GM19035 (cell line): ENCODE measurements around the gene NHLRC2.
"Not testable (repeated sequence)": the region's sequence is repeated elsewhere in the genome, so short reads cannot be mapped to it uniquely, and the experiment has no call there.

Experiments used
- ATAC-seq: cut with Tn5 transposase; IDR thresholded peaks from one replicate; pipeline ENCODE4 v1.9.1; 2021; ENCODE audit not compliant: unreplicated experiment

NHLRC2 gene

DNA sequence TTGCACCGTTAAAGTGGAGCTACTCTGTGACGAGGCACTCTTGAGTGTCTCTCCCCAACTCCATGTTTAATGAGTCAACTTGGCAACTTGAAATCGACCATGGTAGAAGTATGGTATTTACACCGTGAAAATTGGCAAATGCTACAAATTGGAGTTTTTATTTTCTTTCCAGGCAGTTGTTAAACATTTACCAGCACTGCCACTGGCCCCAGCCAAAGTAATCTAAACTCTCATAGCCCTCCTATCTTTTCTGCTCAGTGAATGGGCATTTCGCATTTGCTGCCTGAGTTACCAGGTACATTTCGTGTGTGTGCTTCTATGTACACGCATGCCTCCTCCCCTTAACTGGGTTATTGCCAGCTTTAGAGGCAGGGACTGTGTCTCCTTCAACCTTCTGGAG, 83.3 kb downstream of the NHLRC2 start:
- no peak for ATAC-seq

- ATAC-seq = no peak
Observed at GRCh38 chr10:113939212-113939860, 84.9 kb downstream of the NHLRC2 start.

DNA sequence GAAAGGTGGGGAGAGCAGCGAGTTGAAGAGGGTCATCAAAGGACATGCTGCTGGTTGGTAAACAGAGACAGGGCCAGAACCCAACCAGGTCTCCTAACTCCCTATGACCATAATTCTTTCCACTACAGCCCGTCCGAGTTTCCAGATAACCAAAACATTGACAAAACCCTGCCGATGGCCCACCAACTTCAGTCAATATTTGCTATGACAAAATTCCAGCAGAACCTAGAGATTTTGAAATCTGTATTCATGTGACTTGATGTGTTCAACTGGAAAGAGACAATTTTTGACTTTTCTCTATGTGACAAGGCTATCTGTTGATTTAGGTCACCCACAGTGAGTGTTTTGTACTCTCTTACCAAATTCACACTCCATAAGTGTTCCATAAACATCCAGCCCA, 86.7 kb downstream of the NHLRC2 start:
- no peak for ATAC-seq

GRCh38 chr10:113943196-113943595, 88.7 kb downstream of the NHLRC2 start:
- ATAC-seq = not testable (repeated sequence)

- ATAC-seq = no peak
Observed at GRCh38 chr10:113945075-113945686, 90.7 kb downstream of the NHLRC2 start.

DNA sequence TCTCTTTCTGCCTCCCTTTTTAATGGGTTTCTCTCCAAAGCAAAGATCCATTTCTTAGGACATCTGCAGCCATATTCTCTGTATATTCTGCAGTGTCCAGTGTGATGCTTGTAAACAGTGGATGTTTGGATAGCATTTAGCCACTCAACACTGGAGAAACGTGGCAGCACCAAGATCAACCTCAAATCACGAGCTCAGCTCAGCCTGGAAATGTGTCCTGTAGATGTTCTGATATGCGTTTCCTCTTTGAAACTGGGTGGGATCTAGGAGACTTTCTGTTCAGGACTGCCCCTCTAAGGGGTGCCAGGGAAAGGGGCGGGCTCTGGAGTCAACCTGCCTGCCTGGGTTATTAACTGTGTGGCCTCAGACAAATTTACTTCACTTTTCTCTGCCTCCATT, 91.2 kb downstream of the NHLRC2 start:
- no peak for ATAC-seq

DNA sequence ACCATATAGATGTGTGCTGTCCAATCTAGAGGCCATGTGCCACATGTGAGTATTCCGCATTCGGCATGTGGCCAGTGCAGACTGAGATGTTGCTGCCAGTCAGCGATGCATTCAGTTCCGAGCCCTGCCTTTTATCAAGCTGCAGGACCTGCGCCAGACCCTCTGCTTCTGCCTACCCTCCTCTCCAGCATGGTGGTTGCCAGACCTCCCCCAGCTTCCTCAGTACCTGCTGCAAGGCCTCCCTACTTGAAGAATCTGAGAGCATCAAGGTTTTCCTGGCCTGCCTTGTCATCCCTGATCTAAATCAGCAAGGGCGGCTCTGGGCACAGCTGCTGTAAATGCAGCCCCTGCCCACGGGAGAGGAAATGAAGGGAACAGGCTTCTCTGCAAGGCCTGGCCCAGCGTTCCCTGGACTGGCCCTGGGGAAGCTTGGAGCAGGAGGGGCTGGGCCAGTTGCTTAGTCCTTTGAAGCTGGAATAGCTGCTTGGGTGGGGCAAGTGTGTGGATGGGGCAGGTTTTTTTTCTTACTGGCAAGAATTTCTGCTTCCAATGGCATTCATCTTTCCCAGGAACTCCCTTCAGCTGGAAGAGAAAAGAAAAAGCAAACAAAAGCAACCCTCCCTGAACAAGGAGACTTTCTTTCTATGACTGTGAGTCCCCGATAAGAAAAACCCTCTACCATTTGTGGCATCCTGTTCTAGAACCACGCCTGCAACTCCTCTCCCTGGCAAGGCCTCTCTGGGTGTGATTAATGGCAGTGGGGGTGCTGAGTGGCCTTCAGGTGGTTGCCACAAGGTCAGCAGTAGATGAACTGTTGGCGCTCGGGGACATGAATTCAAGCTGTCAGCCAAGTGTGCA, 93.0 kb downstream of the NHLRC2 start:
- ATAC-seq = no peak

- ATAC-seq = no peak
Observed at GRCh38 chr10:113948048-113948447, 93.6 kb downstream of the NHLRC2 start.

GRCh38 chr10:113950268-113950667, 95.8 kb downstream of the NHLRC2 start:
- no peak for ATAC-seq

DNA sequence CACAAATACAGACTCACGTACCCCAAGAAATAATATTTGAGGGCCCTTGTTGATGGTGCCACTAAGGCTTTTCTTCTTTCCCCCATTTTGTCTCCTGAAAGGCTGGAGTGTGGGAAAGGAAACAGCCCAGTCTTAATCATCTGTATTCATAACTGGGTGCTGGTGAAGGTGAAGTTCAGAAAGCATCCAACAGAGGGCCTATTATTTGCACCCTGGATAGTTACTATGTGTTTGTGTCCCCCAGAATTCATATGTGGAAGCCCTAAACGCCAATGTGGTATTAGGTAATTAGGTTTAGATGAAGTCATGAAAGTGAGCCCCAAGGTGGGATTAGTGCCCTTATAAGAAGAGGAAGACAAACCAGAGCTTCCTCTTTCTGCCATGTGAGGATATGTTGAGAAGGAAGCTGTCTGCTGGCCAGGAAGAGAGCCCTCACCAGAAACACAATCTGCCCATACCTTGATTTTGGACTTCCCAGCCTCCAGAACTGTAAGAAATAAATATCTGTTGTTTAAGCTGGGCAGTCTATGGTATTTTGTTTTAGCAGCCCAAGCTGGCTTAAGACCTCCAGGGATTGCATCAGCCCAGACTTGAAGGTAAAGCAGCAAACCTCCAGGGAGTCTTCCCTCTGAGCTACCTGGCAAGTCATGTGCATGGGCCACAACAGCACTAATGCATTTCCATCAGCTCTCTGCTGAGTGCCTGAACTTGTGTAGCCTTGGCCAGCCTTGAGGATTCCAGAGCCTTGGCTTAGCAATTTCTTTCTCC, 99.2 kb downstream of the NHLRC2 start:
- no peak for ATAC-seq

GRCh38 chr10:113954409-113954808, 99.9 kb downstream of the NHLRC2 start:
- ATAC-seq = no peak

- no peak for ATAC-seq
Observed at GRCh38 chr10:113957013-113957412, 102.6 kb downstream of the NHLRC2 start.

DNA sequence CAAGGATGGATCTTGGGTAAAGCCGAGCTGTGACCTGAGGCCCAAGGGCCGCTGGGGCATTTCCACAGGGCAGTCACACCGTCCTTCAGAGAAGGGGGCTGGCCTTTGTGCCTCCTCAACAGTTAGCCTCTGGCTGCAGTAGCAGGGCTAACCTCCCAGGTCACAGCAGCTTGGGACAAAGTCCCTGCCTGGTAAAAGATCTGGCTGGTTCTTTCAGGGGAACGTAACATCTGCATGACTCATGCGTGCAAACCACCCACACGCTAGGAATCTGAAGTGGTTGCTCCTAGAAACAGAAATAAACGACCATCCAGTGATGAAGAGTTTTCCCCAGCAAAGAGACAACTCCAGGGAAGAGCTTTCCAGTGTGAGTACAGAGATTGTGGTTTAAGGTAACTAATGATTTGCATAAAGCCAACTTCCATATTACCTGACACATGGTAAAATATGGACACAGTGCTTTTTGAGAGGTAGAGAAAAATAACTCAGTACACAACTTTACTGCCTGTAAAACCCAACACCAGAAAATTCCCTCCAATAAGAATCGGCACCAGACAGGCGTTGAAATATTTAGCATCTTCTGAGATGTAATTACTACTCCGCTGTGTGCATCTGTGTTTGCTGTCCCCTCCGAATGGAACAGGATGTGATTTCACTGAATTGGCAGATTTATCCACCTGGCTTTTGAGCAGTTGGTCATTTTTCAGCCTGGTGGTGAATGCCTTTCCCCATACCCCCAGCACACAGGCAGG, 104.3 kb downstream of the NHLRC2 start:
- no peak for ATAC-seq

- peak; percentile 41 for ATAC-seq
Observed at GRCh38 chr10:113959383-113959760, 104.9 kb downstream of the NHLRC2 start.

DNA sequence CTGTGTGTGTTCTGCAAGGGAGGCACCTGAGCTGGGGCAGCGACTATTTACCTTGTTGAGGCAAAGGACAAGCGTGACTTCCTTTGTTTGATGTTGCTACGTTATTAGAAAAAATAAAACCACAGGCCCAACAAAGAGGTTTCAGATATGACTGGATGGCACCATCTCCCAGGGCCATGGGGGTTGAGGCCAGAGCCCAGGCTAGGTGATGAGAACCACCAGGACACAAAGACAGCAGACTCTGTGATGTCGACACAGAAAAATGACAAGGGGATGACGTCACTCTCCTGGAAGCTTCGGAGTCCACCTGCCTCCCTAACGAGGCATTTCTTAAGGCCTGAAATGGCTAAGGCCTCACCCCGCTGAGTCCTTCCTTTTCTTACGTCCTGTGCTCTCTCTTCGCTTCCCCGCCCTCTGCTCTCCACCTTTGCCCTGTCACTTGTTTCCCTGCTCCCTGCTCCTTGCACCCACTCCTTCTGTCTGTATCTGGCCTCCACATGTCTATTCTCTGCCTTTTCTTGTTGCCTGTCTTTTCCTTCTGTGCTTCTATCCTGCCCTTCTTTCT, 106.2 kb downstream of the NHLRC2 start:
- ATAC-seq = peak; percentile 50

- ATAC-seq = peak; percentile 57
Observed at GRCh38 chr10:113961182-113962031, 106.9 kb downstream of the NHLRC2 start.

DNA sequence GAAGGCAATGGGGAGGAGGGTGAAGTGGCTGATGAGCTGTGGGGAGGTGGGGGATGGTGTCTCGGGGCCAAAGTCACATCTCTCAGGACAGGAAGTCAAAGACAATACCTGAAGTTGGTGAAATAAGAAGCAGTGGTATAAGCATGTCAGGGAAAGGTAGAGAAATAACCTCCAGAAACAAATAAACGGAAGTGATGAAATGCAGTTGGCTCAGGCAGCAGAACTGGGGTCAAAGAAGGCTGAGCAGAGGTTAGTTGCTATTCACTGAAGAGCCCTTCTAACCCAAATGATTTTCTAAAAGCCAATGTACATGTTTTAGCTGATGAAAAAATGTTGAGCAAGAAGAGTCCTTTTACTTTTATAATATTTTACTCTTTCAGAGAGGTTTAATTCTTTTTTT, 110.6 kb downstream of the NHLRC2 start:
- ATAC-seq = no peak

DNA sequence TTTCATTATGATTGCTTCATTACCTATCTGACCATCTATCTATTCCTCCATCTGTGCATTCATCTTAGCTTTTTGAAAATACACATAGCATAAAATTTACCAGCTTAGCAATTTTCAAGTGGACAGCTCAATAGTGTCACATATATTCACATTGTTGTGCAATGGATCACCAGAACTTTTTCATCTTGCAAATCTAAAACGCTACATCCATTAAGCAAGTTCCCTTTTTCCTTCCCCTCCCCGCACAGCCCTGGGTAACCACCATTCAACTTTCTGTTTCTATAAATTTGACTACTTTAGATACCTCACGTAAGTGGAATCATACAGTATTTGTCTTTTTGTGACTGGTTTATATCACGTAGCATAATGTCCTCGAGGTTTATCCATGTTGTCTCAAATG, 111.2 kb downstream of the NHLRC2 start:
- ATAC-seq = no peak
